GM18517 (cell line): ENCODE measurements around the gene LSM14A.

Source experiments
- ATAC-seq: cut with Tn5 transposase; IDR thresholded peaks from one replicate; pipeline ENCODE4 v1.9.1; 2021; ENCODE audit warnings: mild to moderate bottlenecking, moderate library complexity; ENCODE audit not compliant: unreplicated experiment

The LSM14A gene

GRCh38 chr19:34254046-34254697 is 81.9 kb downstream of the LSM14A start, which contains the start of gene GARRE1:
Gene GARRE1 (plus strand): TSS chr19:34254554. CDS start chr19:34300474, 45,920 bp downstream.
- peak; percentile 79 for ATAC-seq

- ATAC-seq = peak; percentile 38
Measured at GRCh38 chr19:34254698-34255432, 82.6 kb downstream of the LSM14A start.

DNA sequence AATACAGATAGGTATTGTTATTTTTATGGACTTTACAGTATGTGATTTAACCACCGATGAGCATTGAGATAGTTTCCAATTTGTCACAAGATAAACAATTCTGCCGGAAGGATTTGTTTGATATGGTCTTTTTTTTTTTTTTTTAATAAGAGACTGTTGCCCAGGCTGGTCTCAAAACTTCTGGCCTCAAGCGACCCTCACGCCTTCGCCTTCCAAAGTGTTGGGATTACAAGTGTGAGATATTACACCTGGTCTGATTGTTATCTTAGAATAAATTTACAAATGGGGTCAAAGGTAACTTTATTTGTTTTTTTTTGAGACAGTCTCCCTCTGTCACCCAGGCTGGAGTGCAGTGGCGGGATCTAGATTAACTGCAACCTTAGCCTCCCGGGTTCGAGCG is 83.2 kb downstream of the LSM14A start:
- ATAC-seq = no peak

DNA sequence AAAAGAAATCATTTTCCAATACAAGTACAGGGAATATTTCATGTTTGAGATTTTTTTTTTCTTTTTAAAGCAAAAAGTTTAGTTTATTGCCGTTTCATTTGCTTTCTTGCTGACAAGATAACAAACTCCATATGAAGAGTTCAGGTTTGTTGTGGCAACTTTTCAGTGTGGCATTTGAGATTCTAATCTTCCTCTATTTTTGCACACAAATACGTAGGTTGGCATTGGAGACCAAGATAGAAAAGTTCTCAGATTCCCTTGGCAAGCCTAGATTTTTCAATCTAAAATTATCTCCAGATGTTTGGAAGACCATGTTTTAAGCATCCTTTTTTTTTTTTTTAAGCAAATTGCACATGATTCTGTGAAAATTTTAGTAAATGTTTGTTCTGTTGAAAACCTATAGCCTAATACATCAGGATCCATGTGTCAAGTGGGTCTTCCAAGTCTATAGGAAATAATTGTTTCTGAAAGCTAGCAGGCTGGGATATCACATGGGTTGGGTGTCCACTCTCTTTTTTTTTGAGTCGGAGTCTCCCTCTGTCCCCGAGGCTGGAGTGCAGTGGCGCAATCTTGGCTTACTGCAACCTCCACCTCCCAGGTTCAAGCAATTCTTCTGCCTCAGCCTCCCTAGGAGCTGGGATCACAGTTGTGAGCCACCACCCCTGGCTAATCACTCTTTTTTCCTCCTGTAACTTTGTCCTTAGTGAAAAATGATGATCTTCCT is 84.7 kb downstream of the LSM14A start:
- no peak for ATAC-seq

- no peak for ATAC-seq
Measured at GRCh38 chr19:34257559-34257924, 85.2 kb downstream of the LSM14A start.

- no peak for ATAC-seq
Measured at GRCh38 chr19:34259367-34260095, 87.2 kb downstream of the LSM14A start.

DNA sequence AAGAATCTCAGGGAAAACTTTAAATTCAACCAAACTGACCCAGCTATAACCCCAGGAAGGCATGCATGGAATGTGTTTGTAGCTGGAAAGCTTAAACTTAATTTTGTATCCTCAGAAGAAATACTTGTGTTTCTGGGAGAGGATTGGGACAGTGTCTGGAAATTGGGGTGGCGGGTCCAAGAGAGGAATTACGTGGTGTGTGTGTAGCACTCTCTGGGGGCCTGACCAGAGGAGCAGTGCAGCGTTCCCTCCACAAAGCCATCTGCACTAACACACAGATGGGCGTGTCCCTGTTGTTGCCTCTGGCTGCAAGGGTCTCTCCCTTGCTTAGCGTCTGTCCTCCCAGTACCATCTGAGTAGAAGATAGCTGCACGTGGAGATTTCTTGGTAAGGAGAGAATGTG is 88.5 kb downstream of the LSM14A start:
- no peak for ATAC-seq

- ATAC-seq = no peak
Measured at GRCh38 chr19:34261334-34262109, 89.2 kb downstream of the LSM14A start.

GRCh38 chr19:34263745-34264237 is 91.5 kb downstream of the LSM14A start:
- ATAC-seq = no peak

- ATAC-seq = no peak
Measured at GRCh38 chr19:34265221-34265650, 92.9 kb downstream of the LSM14A start.

GRCh38 chr19:34269081-34269480 is 96.8 kb downstream of the LSM14A start:
- ATAC-seq = no peak

DNA sequence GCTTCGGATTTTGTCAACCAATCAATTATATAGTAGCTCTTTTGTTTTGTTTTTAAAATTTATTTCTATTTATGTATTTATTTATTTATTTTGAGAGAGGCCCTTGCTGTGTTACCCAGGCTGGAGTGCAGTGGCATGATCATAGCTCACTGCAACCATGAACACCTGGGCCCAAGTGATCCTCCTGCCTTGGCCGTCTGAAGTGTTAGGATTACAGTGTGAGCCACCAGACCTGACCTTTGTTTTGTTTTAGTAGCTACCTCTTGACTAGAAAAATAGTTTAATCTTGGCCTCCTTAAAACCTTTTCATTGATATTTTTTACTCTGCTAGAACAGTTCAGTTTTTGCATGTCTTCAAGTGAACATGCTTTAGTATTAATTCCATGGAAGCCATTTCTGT is 97.2 kb downstream of the LSM14A start:
- no peak for ATAC-seq

GRCh38 chr19:34269968-34270621 is 97.8 kb downstream of the LSM14A start:
- peak; percentile 62 for ATAC-seq

DNA sequence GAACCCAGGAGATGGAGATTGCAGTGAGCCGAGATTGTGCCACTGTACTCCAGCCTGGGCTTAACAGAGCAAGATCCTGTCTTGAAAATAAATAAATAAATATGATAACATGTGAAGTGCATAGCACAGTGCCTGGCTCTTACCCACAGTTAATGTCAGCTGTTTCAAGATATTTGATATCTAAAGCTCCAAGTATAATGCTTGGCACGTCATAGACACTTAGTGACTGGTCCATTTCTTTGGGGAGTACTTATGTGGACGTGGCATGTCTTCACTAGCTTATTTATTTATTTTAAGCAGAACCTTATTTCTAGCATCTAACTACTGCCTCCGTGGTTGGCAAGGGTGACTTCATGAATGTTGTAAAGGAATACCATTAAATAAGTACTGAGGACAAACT is 100.8 kb downstream of the LSM14A start:
- ATAC-seq = no peak

DNA sequence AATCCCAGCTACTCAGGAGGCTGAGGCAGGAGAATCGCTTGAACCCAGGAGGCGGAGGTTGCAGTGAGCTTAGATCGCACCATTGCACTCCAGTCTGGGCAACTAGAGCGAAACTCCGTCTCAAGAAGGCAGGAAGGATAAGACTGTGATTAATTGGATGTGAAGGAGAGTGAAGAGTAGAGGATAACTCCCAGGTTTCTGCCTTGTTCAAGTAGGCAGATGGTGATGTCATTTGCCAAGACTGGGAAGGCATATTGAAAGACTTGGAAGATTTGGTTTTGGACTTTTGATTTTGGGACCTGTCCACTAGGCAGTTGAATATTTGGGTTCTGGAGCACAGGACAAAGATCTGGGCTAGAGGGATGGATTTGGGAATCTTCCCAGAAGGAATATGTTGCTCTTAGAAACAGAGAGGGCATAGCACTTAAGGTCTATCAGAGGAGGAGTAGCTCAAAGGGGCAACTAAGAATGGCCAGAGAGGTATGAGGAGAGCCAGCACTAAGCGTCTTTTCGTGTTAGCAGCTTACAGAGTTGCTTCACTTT is 102.1 kb downstream of the LSM14A start:
- no peak for ATAC-seq

GRCh38 chr19:34274827-34275625 is 102.7 kb downstream of the LSM14A start:
- no peak for ATAC-seq

- ATAC-seq = no peak
Measured at GRCh38 chr19:34275705-34276104, 103.4 kb downstream of the LSM14A start.

GRCh38 chr19:34276614-34277013 is 104.3 kb downstream of the LSM14A start:
- no peak for ATAC-seq

DNA sequence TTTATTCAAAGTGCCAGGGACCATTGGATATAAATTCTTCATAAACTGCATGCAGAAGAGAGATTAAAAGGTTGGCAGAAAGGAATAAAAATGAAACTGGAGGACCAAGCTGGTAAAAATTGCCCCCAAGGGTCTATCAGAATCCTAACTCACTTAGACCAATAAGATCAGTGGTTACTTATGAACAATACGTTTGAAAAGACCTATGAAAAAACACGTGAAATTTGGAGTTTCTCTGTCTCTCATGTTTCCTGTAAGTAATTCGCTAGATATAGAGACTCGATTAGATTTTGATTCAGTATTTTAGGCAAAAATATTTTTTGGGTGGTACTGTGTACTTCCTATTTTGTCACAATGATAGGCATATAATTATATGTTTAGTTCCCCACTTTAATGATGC is 104.9 kb downstream of the LSM14A start:
- no peak for ATAC-seq
